B cell (primary cell): ENCODE results near the gene EMX1. TPM values are rescaled to one million over a fixed set of nuclear protein-coding genes. Genes with fewer than 3 reads are reported as not detected.

Experiments
- ATAC-seq: fragments of 200-7000 bp; cut with Tn5 transposase; one replicate; pipeline ENCODE4 v1.10.0; 2021; ENCODE audit warnings: low read depth, mild to moderate bottlenecking, moderate number of reproducible peaks, moderate library complexity
- CTCF ChIA-PET: fragments of 350-600 bp; sonication (Branson Sonifier 250); formaldehyde crosslinking; loops from one replicate; lab custom pipeline; 2021; ENCODE audit warnings: antibody characterized with exemption, inconsistent platforms; lab: Charles Lee
- POLR2A ChIA-PET: fragments of 350-600 bp; sonication (Branson Sonifier 250); formaldehyde crosslinking; loops from one replicate; lab custom pipeline; 2021; ENCODE audit warnings: antibody characterized with exemption; lab: Charles Lee
- DNase-seq: peaks from one replicate; pipeline ENCODE4 v3.0.0; 2013
- H2AFZ ChIP-seq: 2 replicates; pipeline ENCODE4 v1.6.1; 2012; ENCODE audit warnings: mild to moderate bottlenecking, low read depth, low read length; ENCODE audit not compliant: insufficient read depth, poor library complexity, severe bottlenecking
- H3K27ac ChIP-seq, 2 donors: 1 replicate in 1 of 2; 2 replicates in 1 of 2; pipeline ENCODE4 v1.5.1; 2012 to 2013; ENCODE audit warnings: low read length in 2 of 2, mild to moderate bottlenecking in 2 of 2, moderate library complexity in 1 of 2
- H3K27me3 ChIP-seq, 4 experiments: fragments of 200-600 bp in 1 of 4; sonication (generic) in 1 of 4; replicated peaks in 1 of 4; 1 replicate in 2 of 4; 2 replicates in 2 of 4; pipeline versions ENCODE4 v1.6.1 to v1.7.0; 2013 to 2016; ENCODE audit warnings: low read length in 3 of 4, mild to moderate bottlenecking in 2 of 4, mixed read lengths in 1 of 4, moderate library complexity in 1 of 4; ENCODE audit not compliant: insufficient read depth in 4 of 4, control insufficient read depth in 3 of 4; ENCODE audit errors: control extremely low read depth in 1 of 4
- H3K36me3 ChIP-seq, 2 experiments: replicated peaks in 1 of 2; 1 replicate in 1 of 2; 2 replicates in 1 of 2; pipeline versions ENCODE4 v1.6.1 to v1.7.1; 2013; ENCODE audit warnings: low read length in 1 of 2; ENCODE audit not compliant: insufficient read depth in 2 of 2, control insufficient read depth in 1 of 2; ENCODE audit errors: control extremely low read depth in 1 of 2, extremely low read depth in 1 of 2
- H3K4me1 ChIP-seq, 2 donors: fragments of 200-600 bp in 1 of 2; sonication (generic) in 1 of 2; 1 replicate in 1 of 2; 2 replicates in 1 of 2; pipeline versions ENCODE4 v1.5.1 to v1.6.1; 2013 to 2017; ENCODE audit warnings: low read length in 2 of 2; ENCODE audit not compliant: control insufficient read depth in 2 of 2, insufficient read depth in 2 of 2
- H3K4me2 ChIP-seq: replicated peaks from 2 replicates; pipeline ENCODE3; 2012; ENCODE audit warnings: mild to moderate bottlenecking, low read depth, low read length; ENCODE audit not compliant: poor library complexity, severe bottlenecking
- H3K4me3 ChIP-seq, 5 experiments: fragments of 200-600 bp in 1 of 5; sonication (generic) in 1 of 5; 1 replicate in 3 of 5; 2 replicates in 2 of 5; pipeline versions ENCODE4 v1.5.1 to v1.7.0; 2011 to 2016; ENCODE audit warnings: low read length in 4 of 5, mild to moderate bottlenecking in 4 of 5, low read depth in 2 of 5, control low read depth in 1 of 5, moderate library complexity in 1 of 5; ENCODE audit not compliant: insufficient read depth in 1 of 5; ENCODE audit errors: control extremely low read depth in 1 of 5, extremely low read depth in 1 of 5
- H3K79me2 ChIP-seq: fragments of 200-600 bp; sonication (generic); one replicate; pipeline ENCODE4 v1.6.0; 2016; ENCODE audit warnings: low read length; ENCODE audit not compliant: control insufficient read depth, insufficient read depth
- H3K9ac ChIP-seq: fragments of 200-600 bp; sonication (generic); 2 replicates; pipeline ENCODE4 v1.6.1; 2017; ENCODE audit warnings: mild to moderate bottlenecking, low read length, moderate library complexity
- H3K9me3 ChIP-seq, 3 donors: one replicate each; pipeline versions ENCODE4 v1.6.1 to v1.7.1; 2013; ENCODE audit warnings: low read length in 2 of 3; ENCODE audit not compliant: control insufficient read depth in 2 of 3, insufficient read depth in 1 of 3; ENCODE audit errors: control extremely low read depth in 1 of 3
- H4K20me1 ChIP-seq: 2 replicates; pipeline ENCODE4 v1.6.0; 2012; ENCODE audit warnings: mild to moderate bottlenecking, low read length; ENCODE audit not compliant: insufficient read depth, control insufficient read depth, poor library complexity, severe bottlenecking
- H3K27ac Mint-ChIP-seq: one replicate; pipeline ENCODE4 v1.8.0; 2021; ENCODE audit warnings: mixed read lengths
- H3K27me3 Mint-ChIP-seq: one replicate; pipeline ENCODE4 v1.8.0; 2021; ENCODE audit warnings: mixed read lengths
- H3K4me1 Mint-ChIP-seq: one replicate; pipeline ENCODE4 v1.8.0; 2021; ENCODE audit warnings: mixed read lengths
- H3K4me3 Mint-ChIP-seq: one replicate; pipeline ENCODE4 v1.8.0; 2021; ENCODE audit warnings: mixed read lengths
- H3K9me3 Mint-ChIP-seq: one replicate; pipeline ENCODE4 v1.8.0; 2022; ENCODE audit warnings: mixed read lengths; ENCODE audit not compliant: insufficient read depth
- CTCF ChIP-seq: fragments of 200-600 bp; IDR thresholded peaks from one replicate; pipeline ENCODE4 v1.8.0; 2022; ENCODE audit warnings: antibody characterized with exemption, mild to moderate bottlenecking
- EZH2 ChIP-seq: IDR thresholded peaks from 2 replicates; pipeline ENCODE4 v1.6.1; 2012; ENCODE audit warnings: borderline replicate concordance, low read depth, mild to moderate bottlenecking, moderate library complexity, low read length; ENCODE audit not compliant: insufficient read depth, poor library complexity, severe bottlenecking
- WGBS: methylation state at CpG from one replicate; pipeline ENCODE4 v1.1.5; 2013; ENCODE audit warnings: missing lambda C conversion rate; ENCODE audit not compliant: insufficient coverage; 5-methylcytosine and 5-hydroxymethylcytosine counted together
- intact Hi-C: fragments of 100-400 bp; cut with micrococcal nuclease; formaldehyde crosslinking; loops from one replicate; pipeline ENCODE4 v1.10.0; 2022
- polyA plus RNA-seq: library from polyadenylated mRNA; depleted of rRNA; stranded (reverse); fragments of >200 nt; gene quantifications from 2 replicates; pipeline ENCODE4 v1.2.3, GENCODE V29; 2012
- total RNA-seq, 2 donors: library from RNA; stranded (reverse); fragments of 120-200 nt in 1 of 2; gene quantifications; 1 replicate in 1 of 2; 2 replicates in 1 of 2; pipeline versions ENCODE4 v1.2.3 to v1.2.4, GENCODE V29; 2013 to 2022

Gene EMX1
- total and polyA plus RNA-seq, 2 donors (not counting 1 experiment from before 2014, with no cell fraction given), result not detected

GRCh38 chr2:72886505-72887031 is 30.8 kb upstream of the EMX1 start:
- Histone ChIP-seq H3K36me3 (no peaks in the 10 kb centered on the region), H2AFZ (peak overlapping the region; percentile 76), H3K9me3 (no peaks in the 10 kb centered on the region), H3K9ac (peak overlapping the region; percentile 62), H3K4me1 (peaks cover 14 to 18% of the 10 kb centered on the region in 2 donors), H4K20me1 (no peaks in the 10 kb centered on the region), H3K4me3 (peak overlapping the region in 2 of 5 experiments; percentile 59 to 64), H3K27me3 (peaks cover 0 to 53% (median 26%) of the 10 kb centered on the region in 4 experiments), H3K4me2 (peak overlapping the region; percentile 88), H3K27ac (no peak overlapping the region), H3K79me2 (no peaks in the 10 kb centered on the region)
- peak overlapping the region; percentile 84 for H3K4me3 Mint-ChIP-seq
- ATAC-seq (no peak), DNase-seq (no peak)
- peaks cover 61% of the 10 kb centered on the region for H3K27me3 Mint-ChIP-seq
- TF ChIP-seq EZH2 (no peak), CTCF (no peak)
- no peak overlapping the region for H3K27ac Mint-ChIP-seq
- intact Hi-C loops, result no loop called here
- H3K9me3 Mint-ChIP-seq, result no peaks in the 10 kb centered on the region
- WGBS, result 41% methylated on average over 4 of the region's 7 CpGs
- ChIA-PET CTCF (interaction anchor here (0.6 to 1.4 kb wide), 6 partner anchors 18 to 1988 kb away, joined by 3 to 6 read pairs (median 3); no protein-coding TSS in a partner anchor), POLR2A (no interaction called here)
- peaks cover 15% of the 10 kb centered on the region for H3K4me1 Mint-ChIP-seq

- H3K4me3 ChIP-seq, result peak within 1 kb of the TSS; percentile 18 to 64 (median 53)
- DNase-seq, result peak; percentile 64
- Mint-ChIP-seq H3K4me1 (peaks cover 15% of the 10 kb centered on the region), H3K27ac (no peak within 1 kb of the TSS), H3K9me3 (no peaks in the 10 kb centered on the region), H3K27me3 (peaks cover 60% of the 10 kb centered on the region), H3K4me3 (peak within 1 kb of the TSS; percentile 84)
- peak within 1 kb of the TSS; percentile 62 for H3K9ac ChIP-seq
- peak within 1 kb of the TSS; percentile 76 for H2AFZ ChIP-seq
- H3K4me2 ChIP-seq, result peak within 1 kb of the TSS; percentile 88
- intact Hi-C loops, result no loop called here
- H3K27ac ChIP-seq, result no peak within 1 kb of the TSS
- peaks cover 14 to 18% of the 10 kb centered on the region in 2 donors for H3K4me1 ChIP-seq
- 2% methylated on average over 76 of the region's 76 CpGs for WGBS
- peak; percentile 89 for ATAC-seq
- no peaks in the 10 kb centered on the region for H4K20me1 ChIP-seq
- H3K27me3 ChIP-seq, result peaks cover 0 to 59% (median 27%) of the 10 kb centered on the region in 4 experiments
- H3K79me2 ChIP-seq, result no peaks in the 10 kb centered on the region
- CTCF ChIA-PET, result interaction anchor here (0.6 to 1.5 kb wide), 10 partner anchors 16 to 1988 kb away, joined by 3 to 8 read pairs (median 4); no protein-coding TSS in a partner anchor
- H3K36me3 ChIP-seq, result no peaks in the 10 kb centered on the region
- H3K9me3 ChIP-seq, result no peaks in the 10 kb centered on the region
- TF ChIP-seq CTCF (no peak), EZH2 (no peak)
- POLR2A ChIA-PET, result no interaction called here
Measured at GRCh38 chr2:72887032-72887739, 30.1 kb upstream of the EMX1 start, which contains the start of gene SPR. SPR (plus strand) TSS chr2:72887408; CDS start chr2:72887433, 25 bp downstream.
